ENCODE data around the gene PKIG. TPM values are rescaled to one million over a fixed set of nuclear protein-coding genes. Genes with fewer than 3 reads are reported as not detected.

Gene PKIG
- total RNA-seq, 1 experiment from 2014 or later: 27.0 TPM

DNA sequence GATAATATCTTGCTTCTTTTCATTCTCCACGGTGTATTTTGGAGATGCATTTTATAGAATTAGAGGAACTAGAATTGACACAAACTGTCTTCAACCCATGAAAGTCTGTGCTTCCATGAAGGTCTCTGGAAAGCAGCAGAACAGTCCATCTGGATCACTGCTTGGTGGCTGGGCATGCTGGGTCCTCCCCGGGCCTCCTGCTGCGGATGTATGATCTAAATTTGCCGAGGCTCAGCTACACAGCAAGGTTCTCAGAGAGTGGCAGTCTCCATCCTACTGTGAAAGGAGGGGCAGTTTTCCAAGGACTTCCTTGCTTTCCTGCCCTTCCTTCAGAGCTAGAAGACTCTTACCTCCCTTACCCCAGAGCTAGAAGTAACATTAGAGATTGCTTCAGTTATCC is 15.1 kb downstream of the PKIG start:
- H2BK120ac ChIP-seq (ENCODE audit: low read depth, low read length, poor library complexity, severe bottlenecking): no peak overlapping the region

More for the DNA sequence above, 15.1 kb downstream of the PKIG start:
- Histone ChIP-seq H3T11ph (ENCODE audit: low read length) (no peak overlapping the region), H3K27me3 (ENCODE audit: insufficient read depth, low read length) (no peaks in the 10 kb centered on the region), H4K20me1 (ENCODE audit: control insufficient read depth, insufficient read depth, insufficient read length) (no peaks in the 10 kb centered on the region), H2BK15ac (ENCODE audit: low read depth, low read length) (no peak overlapping the region), H3K79me1 (ENCODE audit: insufficient read depth, low read depth, low read length, poor library complexity, severe bottlenecking) (no peaks in the 10 kb centered on the region), H3K9ac (ENCODE audit: extremely low read depth, insufficient read length, low read length) (no peak overlapping the region), H2AK5ac (ENCODE audit: insufficient read length, low read length) (no peak overlapping the region), H3K23ac (ENCODE audit: insufficient read length, low read depth, low read length) (no peak overlapping the region), H3K56ac (ENCODE audit: insufficient read length, low read depth, low read length) (no peak overlapping the region), H3K4ac (ENCODE audit: low read depth, low read length) (no peak overlapping the region), H3K27ac (ENCODE audit: insufficient read length, low read depth, low read length) (no peak overlapping the region), H2BK12ac (ENCODE audit: insufficient read length, low read depth, low read length) (no peak overlapping the region), H3K79me2 (ENCODE audit: insufficient read depth, low read length) (no peaks in the 10 kb centered on the region), H3K4me2 (ENCODE audit: insufficient read depth, insufficient read length, low read length) (no peak overlapping the region), H4K5ac (ENCODE audit: insufficient read length, low read depth, low read length) (no peak overlapping the region), H4K8ac (replicated peaks; ENCODE audit: insufficient read length, low read depth, low read length) (no peak overlapping the region), H2AFZ (ENCODE audit: low read length) (no peak overlapping the region), H3K14ac (ENCODE audit: insufficient read depth, low read length) (no peak overlapping the region), H2BK20ac (ENCODE audit: low read depth, low read length, poor library complexity, severe bottlenecking) (no peak overlapping the region), H3K23me2 (ENCODE audit: insufficient read length, low read depth, low read length, poor library complexity, severe bottlenecking) (no peaks in the 10 kb centered on the region), H2BK5ac (ENCODE audit: insufficient read length, low read length) (no peak overlapping the region), H4K91ac (ENCODE audit: insufficient read length, low read depth, low read length) (no peak overlapping the region), H3K9me3 (ENCODE audit: control insufficient read depth, low read depth, low read length) (no peaks in the 10 kb centered on the region), H3K4me1 (ENCODE audit: insufficient read depth, low read length) (peaks cover 8% of the 10 kb centered on the region; the same call in 1 of the 2 replicates), H3K18ac (ENCODE audit: insufficient read length, low read depth, low read length) (no peak overlapping the region)
- peak overlapping the region in 1 of 3 experiments; percentile 23; a peak in 2 of 7 replicates for H3K27ac Mint-ChIP-seq
- TF ChIP-seq, protein P1, sequence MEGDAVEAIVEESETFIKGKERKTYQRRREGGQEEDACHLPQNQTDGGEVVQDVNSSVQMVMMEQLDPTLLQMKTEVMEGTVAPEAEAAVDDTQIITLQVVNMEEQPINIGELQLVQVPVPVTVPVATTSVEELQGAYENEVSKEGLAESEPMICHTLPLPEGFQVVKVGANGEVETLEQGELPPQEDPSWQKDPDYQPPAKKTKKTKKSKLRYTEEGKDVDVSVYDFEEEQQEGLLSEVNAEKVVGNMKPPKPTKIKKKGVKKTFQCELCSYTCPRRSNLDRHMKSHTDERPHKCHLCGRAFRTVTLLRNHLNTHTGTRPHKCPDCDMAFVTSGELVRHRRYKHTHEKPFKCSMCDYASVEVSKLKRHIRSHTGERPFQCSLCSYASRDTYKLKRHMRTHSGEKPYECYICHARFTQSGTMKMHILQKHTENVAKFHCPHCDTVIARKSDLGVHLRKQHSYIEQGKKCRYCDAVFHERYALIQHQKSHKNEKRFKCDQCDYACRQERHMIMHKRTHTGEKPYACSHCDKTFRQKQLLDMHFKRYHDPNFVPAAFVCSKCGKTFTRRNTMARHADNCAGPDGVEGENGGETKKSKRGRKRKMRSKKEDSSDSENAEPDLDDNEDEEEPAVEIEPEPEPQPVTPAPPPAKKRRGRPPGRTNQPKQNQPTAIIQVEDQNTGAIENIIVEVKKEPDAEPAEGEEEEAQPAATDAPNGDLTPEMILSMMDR (conservative IDR thresholded peaks at IDR 0.05): no peak
- WGBS (ENCODE audit: extremely low coverage, insufficient read length, low lambda C conversion rate): no CpG with 5 or more reads among the region's 4 CpGs
- no peaks in the 10 kb centered on the region for H3K36me3 Mint-ChIP-seq (ENCODE audit: insufficient read depth in 1 of 3, low read depth in 3 of 3)
- H3K27me3 Mint-ChIP-seq (ENCODE audit: low read depth): no peaks in the 10 kb centered on the region
- no peaks in the 10 kb centered on the region for H3K9me3 Mint-ChIP-seq
- peak overlapping the region in 1 of 2 experiments; percentile 29; a peak in 1 of 5 replicates for H3K4me3 Mint-ChIP-seq
- DNase-seq: no peak
- H3K4me1 Mint-ChIP-seq: peaks cover 35 to 41% of the 10 kb centered on the region in 2 experiments
